Transverse colon (tissue), 4 donors: Measurements from ENCODE around the gene TUBB2B. TPM values are rescaled to one million over a fixed set of nuclear protein-coding genes. Genes with fewer than 3 reads are reported as not detected.

Experiments
- DNase-seq: peaks from one replicate; pipeline ENCODE4 v3.0.0-alpha.2; 2019
- H3K27ac ChIP-seq, 4 donors: fragments of 200-600 bp; sonication (generic); 2 replicates each; pipeline ENCODE4 v1.5.1; 2016 to 2018; ENCODE audit warnings: inconsistent platforms in 4 of 4
- H3K27me3 ChIP-seq: fragments of 200-600 bp; sonication (generic); 2 replicates; pipeline ENCODE4 v1.5.1; 2017; ENCODE audit warnings: inconsistent platforms
- H3K36me3 ChIP-seq, 4 donors: fragments of 200-600 bp; sonication (generic); 2 replicates each; pipeline ENCODE4 v1.5.1; 2017 to 2019; ENCODE audit warnings: inconsistent platforms in 4 of 4
- H3K4me1 ChIP-seq, 4 donors: fragments of 200-600 bp; sonication (generic); 2 replicates each; pipeline ENCODE4 v1.5.1; 2017 to 2020; ENCODE audit warnings: inconsistent platforms in 4 of 4
- H3K4me3 ChIP-seq, 4 donors: fragments of 200-600 bp; sonication (generic); 1 replicate in 1 of 4; 2 replicates in 3 of 4; pipeline versions ENCODE4 v1.5.1 to v1.6.1; 2017 to 2019; ENCODE audit warnings: inconsistent platforms in 4 of 4
- H3K9me3 ChIP-seq, 2 donors: fragments of 200-600 bp; sonication (generic); 2 replicates each; pipeline ENCODE4 v1.5.1; 2017 to 2019; ENCODE audit warnings: inconsistent platforms in 2 of 2
- CTCF ChIP-seq, 5 experiments: fragments of 200-600 bp in 3 of 5; fragments of 450-650 bp in 2 of 5; sonication (generic) in 3 of 5; IDR thresholded peaks; 1 replicate in 2 of 5; 2 replicates in 3 of 5; pipeline ENCODE4 v1.5.1; 2016 to 2017; ENCODE audit warnings: antibody characterized with exemption in 5 of 5, inconsistent platforms in 3 of 5, mild to moderate bottlenecking in 2 of 5, moderate library complexity in 1 of 5
- EP300 ChIP-seq: sonication (generic); formaldehyde crosslinking; IDR thresholded peaks from one replicate; pipeline ENCODE4 v1.6.1; 2017; ENCODE audit warnings: antibody characterized with exemption, low read depth
- POLR2A ChIP-seq: fragments of 450-650 bp; IDR thresholded peaks from one replicate; pipeline ENCODE4 v1.6.1; 2016; ENCODE audit warnings: antibody characterized with exemption, mild to moderate bottlenecking, moderate library complexity
- POLR2AphosphoS5 ChIP-seq, 3 donors: sonication (generic); formaldehyde crosslinking; IDR thresholded peaks; one replicate each; pipeline ENCODE4 v1.6.1; 2016; ENCODE audit warnings: antibody characterized with exemption in 3 of 3
- WGBS, 2 donors: methylation state at CpG; one replicate each; pipeline ENCODE4 v1.1.5; 2018; ENCODE audit warnings: low coverage in 1 of 2; 5-methylcytosine and 5-hydroxymethylcytosine counted together
- in situ Hi-C, 4 donors: fragments of 200-750 bp; cut with MboI; loops; one replicate each; pipeline versions ENCODE4 v1.15.0 to v1.15.1; 2017; ENCODE audit warnings: low sequenced_read_pairs in 3 of 4, low pct_ligation_motif_present in 1 of 4, low pct_unique_long_range_greater_than_20kb in 1 of 4
- intact Hi-C: fragments of 100-400 bp; cut with DNase I; formaldehyde crosslinking; loops from one replicate; pipeline ENCODE4 v1.15.1; 2023; ENCODE audit warnings: low total_unique reads
- total RNA-seq, 4 donors: library from RNA; depleted of rRNA; stranded (reverse); fragments of >200 nt; gene quantifications; one replicate each; pipeline ENCODE4 v1.1.0, GENCODE V29; 2016

TUBB2B gene
- total RNA-seq, 4 donors from 2014 or later: 2.9 to 14.9 (median 9.4) TPM

GRCh38 chr6:3210024-3210610 is 17.3 kb downstream of the TUBB2B start:
- intact Hi-C loops: no loop called here
- H3K27ac ChIP-seq: peak overlapping the region in 1 of 4 donors; percentile 1
- no peaks in the 10 kb centered on the region for H3K27me3 ChIP-seq
- in situ Hi-C loops: no loop called here
- no peak overlapping the region for H3K4me3 ChIP-seq
- no peaks in the 10 kb centered on the region for H3K36me3 ChIP-seq
- H3K4me1 ChIP-seq: peaks cover 0 to 8% (median 0%) of the 10 kb centered on the region in 4 donors
- TF ChIP-seq POLR2A (no peak), EP300 (no peak)
- no peaks in the 10 kb centered on the region for H3K9me3 ChIP-seq
- DNase-seq: no peak
- whole genome bisulfite sequencing, 2 donors: 82 to 91% methylated on average over 4 to 9 of the region's 9 CpGs

- peak overlapping the region in 2 of 4 donors; percentile 1 to 13 for H3K27ac ChIP-seq
- H3K4me3 ChIP-seq: no peak overlapping the region
- DNase-seq: no peak
- H3K9me3 ChIP-seq: no peaks in the 10 kb centered on the region
- no peaks in the 10 kb centered on the region for H3K27me3 ChIP-seq
- peaks cover 0 to 8% (median 0%) of the 10 kb centered on the region in 4 donors for H3K4me1 ChIP-seq
- 45 to 80% methylated on average over 4 to 17 of the region's 17 CpGs for WGBS, 2 donors
- TF ChIP-seq CTCF (IDR thresholded peaks at IDR 0.05) (no peak), POLR2AphosphoS5 (IDR thresholded peaks at IDR 0.05) (no peak), EP300 (no peak), POLR2A (no peak)
- intact Hi-C loops (no loop called here), in situ Hi-C loops (no loop called here)
- H3K36me3 ChIP-seq: no peaks in the 10 kb centered on the region
Observed at GRCh38 chr6:3209114-3210023, 18.1 kb downstream of the TUBB2B start.

GRCh38 chr6:3208775-3209113 is 18.7 kb downstream of the TUBB2B start:
- in situ Hi-C loops (no loop called here), intact Hi-C loops (no loop called here)
- no peaks in the 10 kb centered on the region for H3K27me3 ChIP-seq
- TF ChIP-seq POLR2A (no peak), EP300 (no peak), CTCF (IDR thresholded peaks at IDR 0.05) (no peak), POLR2AphosphoS5 (IDR thresholded peaks at IDR 0.05) (no peak)
- peaks cover 0 to 8% (median 0%) of the 10 kb centered on the region in 4 donors for H3K4me1 ChIP-seq
- no peak overlapping the region for H3K4me3 ChIP-seq
- no peaks in the 10 kb centered on the region for H3K9me3 ChIP-seq
- 77 to 80% methylated on average over 1 of the region's 1 CpG for WGBS, 2 donors
- H3K36me3 ChIP-seq: no peaks in the 10 kb centered on the region
- no peak for DNase-seq
- H3K27ac ChIP-seq: peak overlapping the region in 1 of 4 donors; percentile 13

- Histone ChIP-seq H3K9me3 (no peaks in the 10 kb centered on the region), H3K36me3 (no peaks in the 10 kb centered on the region), H3K4me3 (no peak overlapping the region), H3K27me3 (no peaks in the 10 kb centered on the region), H3K27ac (peak overlapping the region in 1 of 4 donors; percentile 13), H3K4me1 (peaks cover 0 to 8% (median 0%) of the 10 kb centered on the region in 4 donors)
- 78 to 86% methylated on average over 2 to 14 of the region's 14 CpGs for WGBS, 2 donors
- in situ Hi-C loops (no loop called here), intact Hi-C loops (no loop called here)
- TF ChIP-seq EP300: no peak
- no peak for TF ChIP-seq POLR2A
- peak in 1 of 3 donors; percentile 45 for TF ChIP-seq POLR2AphosphoS5 (IDR thresholded peaks at IDR 0.05)
- no peak for TF ChIP-seq CTCF (IDR thresholded peaks at IDR 0.05)
- no peak for DNase-seq
Observed at GRCh38 chr6:3208098-3208774, 19.2 kb downstream of the TUBB2B start.
